HG02610 (cell line): ENCODE measurements around the gene HIPK2.
"Not testable (repeated sequence)": the region's sequence is repeated elsewhere in the genome, so short reads cannot be mapped to it uniquely, and the experiment has no call there.

Experiments used
- ATAC-seq: cut with Tn5 transposase; IDR thresholded peaks from one replicate; pipeline ENCODE4 v1.9.1; 2021; ENCODE audit warnings: mild to moderate bottlenecking, moderate library complexity; ENCODE audit not compliant: unreplicated experiment

HIPK2 gene

DNA sequence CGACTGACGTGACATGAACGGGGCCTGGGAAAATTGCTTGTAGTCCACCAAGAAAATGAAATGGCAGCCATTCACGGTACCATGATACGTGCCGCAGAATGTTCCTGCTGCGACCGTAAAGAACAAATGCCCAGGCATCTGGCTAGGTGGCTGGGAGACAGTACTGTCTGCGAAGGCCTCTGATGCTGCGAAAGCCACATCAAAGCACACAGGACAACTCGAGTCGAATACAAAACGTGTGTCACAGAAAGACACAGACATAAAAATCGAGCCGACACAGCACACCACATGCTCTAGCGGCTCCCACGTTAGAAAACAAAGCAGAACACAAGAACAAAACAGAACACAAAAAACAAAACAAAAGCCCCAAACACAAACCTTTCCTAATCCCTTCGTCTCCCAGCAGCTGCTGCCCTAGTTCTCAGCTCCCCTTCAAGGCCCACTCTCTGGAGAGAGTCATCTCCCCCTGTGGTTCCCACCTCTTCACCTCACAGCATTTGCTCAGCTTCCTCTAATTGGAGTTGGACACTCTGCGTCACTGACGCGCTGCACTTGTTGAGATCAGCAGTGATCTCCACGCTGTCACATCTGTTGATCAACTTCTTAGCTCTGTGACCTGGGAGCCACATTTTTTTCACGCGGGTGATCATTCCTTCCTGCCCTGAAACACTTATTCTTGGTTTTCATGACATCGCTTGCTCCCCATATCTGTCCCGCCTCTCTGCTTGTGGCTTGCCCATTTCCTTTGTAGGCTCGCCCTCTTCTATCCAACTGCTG is 142.1 kb downstream of the HIPK2 start:
- no peak for ATAC-seq

GRCh38 chr7:139634087-139634486 is 143.7 kb downstream of the HIPK2 start:
- ATAC-seq: no peak

- ATAC-seq: no peak
Measured at GRCh38 chr7:139631520-139632031, 146.2 kb downstream of the HIPK2 start.

DNA sequence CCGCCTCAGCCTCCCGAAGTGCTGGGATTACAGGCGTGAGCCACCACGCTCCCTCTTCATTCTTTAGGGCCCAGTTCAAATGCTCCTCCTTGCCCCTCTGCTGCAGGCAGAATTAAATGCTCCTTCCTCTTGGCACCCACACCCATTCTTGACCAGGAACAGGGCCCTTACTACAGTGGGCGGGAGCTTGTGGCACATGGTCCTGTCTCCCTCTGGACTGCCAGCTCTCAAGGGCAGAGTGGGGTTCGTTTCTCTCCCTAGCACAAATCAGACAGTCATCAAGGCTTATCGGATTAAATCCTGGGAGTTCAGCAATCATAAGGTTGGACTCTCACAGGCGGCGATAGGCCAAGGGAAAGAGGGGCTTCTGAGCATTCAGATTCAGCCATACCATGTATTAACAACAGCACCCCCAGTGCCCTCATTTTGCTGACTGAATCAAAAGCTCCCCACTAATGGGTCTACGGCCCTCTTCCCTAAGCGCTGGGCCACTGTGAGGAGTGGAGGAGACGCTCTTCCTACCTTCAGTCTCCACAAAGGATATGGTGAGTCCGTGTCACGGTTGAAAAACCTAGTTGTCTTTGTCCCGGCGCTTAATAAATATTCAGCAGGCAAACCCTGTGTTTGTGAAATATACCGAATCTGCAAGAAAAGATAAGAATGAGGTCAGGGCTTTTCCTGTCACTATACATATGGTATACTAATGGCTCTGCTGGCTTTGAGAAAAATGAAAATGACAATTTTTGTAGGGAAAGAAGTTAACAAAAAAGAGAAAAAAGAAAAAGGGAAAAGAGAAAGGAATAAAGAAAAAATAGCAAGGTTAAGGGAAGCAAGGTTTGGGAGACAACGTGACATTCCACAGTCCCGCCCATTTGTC is 146.9 kb downstream of the HIPK2 start:
- ATAC-seq: no peak

DNA sequence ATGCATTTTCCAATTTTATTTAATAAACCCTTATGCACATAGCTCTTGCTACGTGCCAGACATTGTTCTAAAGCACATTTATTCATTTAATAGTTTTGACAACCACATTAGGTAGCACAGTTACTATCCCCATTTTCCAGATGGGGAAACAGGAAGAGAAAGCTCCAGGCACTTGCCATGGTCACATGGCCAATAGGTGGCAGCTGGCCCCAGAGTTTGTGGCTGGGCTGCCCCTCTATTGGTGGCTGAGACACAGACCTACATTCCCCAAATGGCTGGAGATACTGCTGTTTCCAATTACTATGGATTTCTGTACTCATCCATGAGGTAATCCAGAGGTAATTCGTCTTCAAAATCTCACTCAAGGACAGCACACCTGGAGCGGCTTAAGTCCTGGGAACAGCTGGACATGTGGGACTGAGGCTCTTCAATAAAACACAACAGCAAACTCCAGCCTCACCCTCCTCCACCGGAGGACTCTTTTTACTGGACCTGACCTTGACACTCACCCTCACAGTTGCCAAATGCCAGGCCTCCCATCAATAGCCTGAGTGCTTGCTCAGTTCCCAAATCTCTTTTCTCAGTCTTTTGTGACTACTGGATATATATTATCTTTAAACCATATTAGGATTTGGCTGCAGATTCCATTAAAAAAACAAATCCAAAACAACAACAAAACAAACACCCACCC is 148.3 kb downstream of the HIPK2 start:
- no peak for ATAC-seq

DNA sequence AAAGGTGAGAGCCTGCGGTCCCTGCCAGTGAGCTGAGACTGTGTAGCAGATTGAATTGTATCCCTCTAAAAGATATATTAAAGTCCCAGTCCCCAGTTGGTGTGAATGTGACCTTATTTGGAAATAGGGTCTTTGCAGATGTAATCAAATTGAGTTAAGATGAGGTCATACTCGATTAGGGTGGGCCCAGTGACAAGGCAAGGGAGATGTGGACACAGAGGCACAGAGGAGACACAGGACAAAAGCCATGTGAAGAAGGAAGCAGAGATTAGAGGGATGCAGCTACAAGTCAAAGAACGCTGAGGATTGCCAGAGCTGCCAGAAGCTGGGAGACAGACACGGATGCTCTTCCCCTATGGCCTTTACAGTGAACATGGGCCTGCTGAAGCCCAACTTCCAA is 150.0 kb downstream of the HIPK2 start:
- ATAC-seq: no peak

- ATAC-seq: no peak
Measured at GRCh38 chr7:139626817-139627216, 151.0 kb downstream of the HIPK2 start.

- ATAC-seq: no peak
Measured at GRCh38 chr7:139623518-139623917, 154.3 kb downstream of the HIPK2 start.

GRCh38 chr7:139620676-139621344 is 157.0 kb downstream of the HIPK2 start:
- no peak for ATAC-seq

- ATAC-seq: no peak
Measured at GRCh38 chr7:139619367-139619657, 158.5 kb downstream of the HIPK2 start.

- no peak for ATAC-seq
Measured at GRCh38 chr7:139618482-139619366, 159.1 kb downstream of the HIPK2 start.

- ATAC-seq: no peak
Measured at GRCh38 chr7:139617074-139617473, 160.7 kb downstream of the HIPK2 start.

DNA sequence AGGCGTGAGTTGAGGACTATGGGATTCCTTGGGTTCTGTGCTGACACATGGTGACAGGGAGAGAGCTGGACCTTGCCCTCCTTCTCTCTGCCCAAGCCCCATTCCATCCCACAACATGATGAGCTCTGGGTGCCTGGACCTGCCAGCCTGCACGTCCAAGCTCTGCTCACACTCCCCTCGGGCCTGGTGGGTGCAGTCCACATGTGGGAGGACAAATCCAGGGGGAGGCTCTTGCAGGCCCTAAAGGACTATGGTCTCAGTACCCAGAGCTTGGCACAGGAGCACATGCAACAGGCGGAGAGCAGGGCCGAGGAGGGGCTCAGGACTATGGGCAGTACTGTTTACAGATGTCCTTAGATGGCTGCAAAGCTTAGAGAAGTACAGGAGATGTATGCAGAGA is 162.9 kb downstream of the HIPK2 start:
- no peak for ATAC-seq

DNA sequence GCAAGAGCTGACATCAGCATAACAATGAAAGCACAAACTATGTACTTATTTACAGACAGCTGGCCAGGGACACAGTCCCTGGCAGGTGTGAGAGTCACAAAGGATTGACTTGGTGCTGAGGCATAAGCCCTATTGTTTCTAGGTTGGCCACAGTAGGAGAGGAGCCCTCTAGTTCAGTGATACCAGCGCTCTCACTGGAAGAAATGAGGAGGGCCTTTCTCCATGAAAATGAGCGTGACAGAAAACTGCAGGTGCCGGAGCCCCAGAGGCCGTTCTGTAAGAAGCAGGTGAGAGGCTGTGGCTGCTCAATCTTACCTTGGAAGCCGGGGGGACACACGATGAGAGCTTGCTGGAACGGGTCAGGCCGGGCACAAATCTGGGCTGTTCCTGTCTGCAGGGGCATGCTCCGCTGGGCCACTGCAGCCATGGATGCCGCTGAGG is 163.8 kb downstream of the HIPK2 start:
- no peak for ATAC-seq

DNA sequence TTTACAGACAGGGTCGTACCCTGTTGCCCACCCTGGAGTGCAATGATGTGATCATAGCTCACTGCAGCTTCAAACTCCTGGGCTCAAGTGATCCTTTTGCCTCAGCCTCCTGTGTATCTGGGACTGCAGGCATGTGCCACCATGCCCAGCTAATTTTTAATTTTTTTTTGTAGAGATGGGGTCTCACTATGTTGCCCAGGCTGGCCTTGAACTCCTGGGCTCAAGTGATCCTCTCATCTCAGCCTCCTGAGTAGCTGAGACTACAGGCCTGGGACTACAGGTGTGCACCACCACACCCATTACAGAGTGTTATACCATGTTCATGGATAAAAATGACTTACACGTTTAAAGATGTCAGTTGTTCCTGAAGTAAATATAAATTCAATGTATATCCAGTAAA is 166.2 kb downstream of the HIPK2 start:
- not testable (repeated sequence) for ATAC-seq

GRCh38 chr7:139610595-139610994 is 167.2 kb downstream of the HIPK2 start:
- ATAC-seq: no peak

DNA sequence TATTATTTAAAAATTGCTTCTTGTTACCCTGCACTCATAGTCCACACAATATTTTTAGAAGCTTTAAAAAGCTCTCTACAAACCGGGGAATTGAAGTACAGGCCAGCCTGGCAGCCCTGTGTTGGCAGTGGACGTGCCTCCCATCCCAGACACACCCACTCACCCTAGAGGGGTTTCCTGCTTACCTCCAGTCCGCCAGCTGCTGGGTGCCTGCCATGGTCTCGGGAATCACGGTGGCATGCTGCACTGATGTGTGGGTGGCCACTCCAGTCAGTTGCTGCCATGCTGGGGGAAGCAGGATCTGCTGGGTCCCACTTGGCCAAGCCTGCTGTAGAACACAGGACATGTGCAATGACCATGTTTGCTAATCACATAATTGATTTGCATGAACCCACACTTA is 173.9 kb downstream of the HIPK2 start:
- no peak for ATAC-seq

DNA sequence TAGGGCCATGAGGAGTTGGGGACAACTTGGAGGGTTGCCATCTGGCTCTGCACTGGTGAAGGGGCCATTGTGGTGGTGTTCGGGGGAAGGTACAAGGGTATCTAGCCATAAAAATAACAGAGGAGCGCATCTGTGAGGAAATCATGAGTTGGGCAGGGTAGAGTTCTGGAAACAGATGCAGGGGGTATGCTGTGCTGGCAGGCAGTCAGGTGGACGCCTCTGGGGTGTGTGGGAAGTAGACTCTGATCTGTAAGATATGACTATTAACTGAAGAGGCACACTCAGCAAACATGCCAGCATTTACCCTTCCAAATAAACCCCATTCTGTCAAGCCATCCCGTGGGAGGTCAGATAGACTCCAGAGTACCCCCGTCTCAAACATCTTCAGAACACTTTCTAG is 174.5 kb downstream of the HIPK2 start:
- no peak for ATAC-seq

GRCh38 chr7:139602143-139602722 is 175.6 kb downstream of the HIPK2 start:
- no peak for ATAC-seq

- no peak for ATAC-seq
Measured at GRCh38 chr7:139601176-139601575, 176.6 kb downstream of the HIPK2 start.
